Neural progenitor cell (in vitro differentiated cells): ENCODE data around the gene COL25A1. TPM values are rescaled to one million over a fixed set of nuclear protein-coding genes. Genes with fewer than 3 reads are reported as not detected.

Experiments used
- total RNA-seq: library from RNA; depleted of rRNA; stranded (reverse); fragments of >200 nt; gene quantifications from 2 replicates; pipeline ENCODE4 v1.2.3, GENCODE V29; 2015; ENCODE audit warnings: low replicate concordance

The COL25A1 gene
- total RNA-seq, 1 donor from 2014 or later = 1.3 TPM

Other genes starting within 250 kb of the COL25A1 start
- gene SEC24B, start 131.2 kb upstream of the COL25A1 start, total RNA-seq = 32.1 and 32.8 TPM in 2 replicates